Panc1 (cell line): ENCODE results near the gene PARD3. TPM values are rescaled to one million over a fixed set of nuclear protein-coding genes. Genes with fewer than 3 reads are reported as not detected.

Experiments
- ATAC-seq: fragments of 200-7000 bp; cut with Tn5 transposase; 2 replicates; pipeline ENCODE4 v1.9.1; 2020; ENCODE audit warnings: mild to moderate bottlenecking, moderate library complexity
- BruUV-seq: library from RNA; stranded (reverse); fragments of 400-500 nt; replicated peaks from 2 replicates; lab custom pipeline; 2021; lab: Mats Ljungman, UMichigan
- CTCF ChIA-PET: fragments of 300-600 bp; sonication (Branson Sonifier 250); formaldehyde crosslinking; loops from one replicate; lab custom pipeline; 2022; ENCODE audit warnings: antibody characterized with exemption; lab: Charles Lee
- POLR2A ChIA-PET: fragments of 300-600 bp; sonication (Branson Sonifier 250); formaldehyde crosslinking; loops from one replicate; lab custom pipeline; 2022; ENCODE audit warnings: antibody characterized with exemption; lab: Charles Lee
- DNase-seq: peaks from one replicate; pipeline ENCODE4 v3.0.0-alpha.2; 2010; ENCODE audit warnings: low read depth, low spot score
- H3K27ac ChIP-seq: 2 replicates; pipeline ENCODE4 v1.5.1; 2011; ENCODE audit warnings: mild to moderate bottlenecking, low read length, inconsistent platforms
- H3K27me3 ChIP-seq: fragments of 200-500 bp; sonication (Bioruptor generic); 2 replicates; pipeline ENCODE4 v1.6.0; 2014; ENCODE audit warnings: low read length, inconsistent platforms; ENCODE audit not compliant: control insufficient read depth, insufficient read depth
- H3K36me3 ChIP-seq: fragments of 200-500 bp; sonication (Bioruptor generic); 2 replicates; pipeline ENCODE4 v1.5.1; 2014; ENCODE audit warnings: inconsistent platforms, mild to moderate bottlenecking, low read length, moderate library complexity; ENCODE audit not compliant: control insufficient read depth, insufficient read depth
- H3K4me1 ChIP-seq: 2 replicates; pipeline ENCODE4 v1.5.1; 2011; ENCODE audit warnings: inconsistent platforms, mild to moderate bottlenecking, low read length, moderate library complexity; ENCODE audit not compliant: control insufficient read depth, insufficient read depth
- H3K4me3 ChIP-seq, 2 experiments: 2 replicates each; pipeline ENCODE4 v1.5.1; 2011 to 2012; ENCODE audit warnings: low read depth in 2 of 2, low read length in 2 of 2, mild to moderate bottlenecking in 2 of 2, inconsistent platforms in 1 of 2, moderate library complexity in 1 of 2
- H3K9me3 ChIP-seq: fragments of 200-500 bp; sonication (Bioruptor generic); 2 replicates; pipeline ENCODE4 v1.5.1; 2014; ENCODE audit warnings: low read depth, mild to moderate bottlenecking, inconsistent platforms, low read length, moderate library complexity; ENCODE audit not compliant: control insufficient read depth, insufficient read depth
- POLR2AphosphoS5 ChIP-seq: IDR thresholded peaks from 2 replicates; pipeline ENCODE4 v1.6.1; 2012; ENCODE audit warnings: mild to moderate bottlenecking, low read depth, low read length, moderate library complexity
- SIN3A ChIP-seq: IDR thresholded peaks from 2 replicates; pipeline ENCODE4 v1.6.1; 2012; ENCODE audit warnings: low read depth, mild to moderate bottlenecking, low read length, moderate library complexity, borderline replicate concordance; ENCODE audit not compliant: insufficient read depth
- TCF7L2 ChIP-seq: IDR thresholded peaks from 2 replicates; pipeline ENCODE4 v1.6.1; 2011; ENCODE audit warnings: mild to moderate bottlenecking, low read depth, low read length, inconsistent platforms
- in situ Hi-C: cut with HindIII; loops from 2 replicates; pipeline ENCODE4 v1.10.0; 2016; ENCODE audit warnings: low sequenced_read_pairs, low pct_unique_long_range_greater_than_20kb
- intact Hi-C: fragments of 100-400 bp; cut with micrococcal nuclease; formaldehyde crosslinking; loops from one replicate; pipeline ENCODE4 v1.10.0; 2022; ENCODE audit not compliant: unreplicated experiment
- total RNA-seq: library from RNA; stranded (reverse); gene quantifications from one replicate; pipeline ENCODE4 v1.2.1, GENCODE V29; 2021; ENCODE audit not compliant: unreplicated experiment
- TF ChIP-seq, protein P1 (sequence below): fragments of 450-650 bp; IDR thresholded peaks from 2 replicates; pipeline ENCODE4 v1.5.1; 2017; ENCODE audit warnings: mild to moderate bottlenecking
- TF ChIP-seq, protein P2 (sequence below), 2 experiments: IDR thresholded peaks; 2 replicates each; pipeline ENCODE4 v1.6.1; 2011 to 2012; ENCODE audit warnings: low read depth in 2 of 2, control low read depth in 1 of 2, low read length in 1 of 2, mild to moderate bottlenecking in 1 of 2, moderate library complexity in 1 of 2; ENCODE audit not compliant: insufficient read depth in 1 of 2

Gene PARD3
- total RNA-seq, 1 experiment from 2014 or later = 29.8 TPM

DNA sequence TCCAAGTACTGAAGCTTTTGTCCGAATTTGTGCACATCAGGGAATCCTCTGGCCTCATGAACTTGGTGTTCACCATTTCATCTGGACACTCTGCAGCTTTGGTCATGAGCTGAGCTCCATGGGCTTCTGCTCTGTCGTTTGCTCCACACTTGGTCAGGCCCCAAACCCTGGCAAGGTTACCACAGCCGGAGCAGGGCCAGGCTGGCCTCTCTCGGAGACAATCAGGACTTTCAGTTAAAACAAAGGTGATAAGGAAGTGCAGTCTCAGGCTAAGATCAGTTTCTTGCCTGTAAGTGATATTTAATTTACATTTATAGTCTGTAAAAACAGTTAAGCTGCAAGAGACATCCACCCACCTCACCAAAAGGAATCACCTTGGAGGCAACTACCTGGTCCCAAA is 558.9 kb downstream of the PARD3 start:
- TF ChIP-seq TCF7L2 = no peak
- TF ChIP-seq, protein P1, sequence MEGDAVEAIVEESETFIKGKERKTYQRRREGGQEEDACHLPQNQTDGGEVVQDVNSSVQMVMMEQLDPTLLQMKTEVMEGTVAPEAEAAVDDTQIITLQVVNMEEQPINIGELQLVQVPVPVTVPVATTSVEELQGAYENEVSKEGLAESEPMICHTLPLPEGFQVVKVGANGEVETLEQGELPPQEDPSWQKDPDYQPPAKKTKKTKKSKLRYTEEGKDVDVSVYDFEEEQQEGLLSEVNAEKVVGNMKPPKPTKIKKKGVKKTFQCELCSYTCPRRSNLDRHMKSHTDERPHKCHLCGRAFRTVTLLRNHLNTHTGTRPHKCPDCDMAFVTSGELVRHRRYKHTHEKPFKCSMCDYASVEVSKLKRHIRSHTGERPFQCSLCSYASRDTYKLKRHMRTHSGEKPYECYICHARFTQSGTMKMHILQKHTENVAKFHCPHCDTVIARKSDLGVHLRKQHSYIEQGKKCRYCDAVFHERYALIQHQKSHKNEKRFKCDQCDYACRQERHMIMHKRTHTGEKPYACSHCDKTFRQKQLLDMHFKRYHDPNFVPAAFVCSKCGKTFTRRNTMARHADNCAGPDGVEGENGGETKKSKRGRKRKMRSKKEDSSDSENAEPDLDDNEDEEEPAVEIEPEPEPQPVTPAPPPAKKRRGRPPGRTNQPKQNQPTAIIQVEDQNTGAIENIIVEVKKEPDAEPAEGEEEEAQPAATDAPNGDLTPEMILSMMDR = no peak
- TF ChIP-seq POLR2AphosphoS5 = no peak
- TF ChIP-seq SIN3A = no peak
- H3K4me3 ChIP-seq = no peak overlapping the region
- no peak overlapping the region for H3K27ac ChIP-seq
- no peaks in the 10 kb centered on the region for H3K27me3 ChIP-seq
- H3K4me1 ChIP-seq = no peaks in the 10 kb centered on the region
- CTCF ChIA-PET = no interaction called here
- H3K9me3 ChIP-seq = no peaks in the 10 kb centered on the region
- ATAC-seq (no peak), DNase-seq (no peak)
- in situ Hi-C loops (no loop called here), intact Hi-C loops (no loop called here)
- no peaks in the 10 kb centered on the region for H3K36me3 ChIP-seq
- POLR2A ChIA-PET = no interaction called here
- no TSS peak for BruUV-seq

DNA sequence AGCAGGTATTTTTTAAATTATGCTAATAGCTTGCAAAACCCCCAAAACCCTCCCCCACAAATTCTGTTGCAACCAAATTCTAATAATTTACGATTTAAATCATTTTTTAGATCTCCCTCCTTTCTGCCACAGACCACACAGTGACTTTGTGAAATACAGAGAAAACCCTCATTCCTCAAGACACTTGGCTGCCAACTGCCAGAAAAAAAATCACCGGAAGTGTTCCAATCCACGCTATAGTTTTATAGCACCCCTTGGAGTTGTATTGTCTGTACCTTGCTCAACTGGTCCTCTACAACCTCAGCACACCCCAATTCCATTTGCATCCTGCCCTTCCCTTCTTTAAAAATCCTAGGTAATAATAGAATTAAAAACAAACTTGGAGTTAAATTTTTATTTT is 560.1 kb downstream of the PARD3 start:
- Histone ChIP-seq H3K4me3 (no peak overlapping the region), H3K27me3 (no peaks in the 10 kb centered on the region), H3K4me1 (no peaks in the 10 kb centered on the region), H3K36me3 (no peaks in the 10 kb centered on the region), H3K27ac (no peak overlapping the region), H3K9me3 (no peaks in the 10 kb centered on the region)
- ChIA-PET CTCF (no interaction called here), POLR2A (no interaction called here)
- DNase-seq = no peak
- intact Hi-C loops = no loop called here
- no TSS peak for BruUV-seq
- in situ Hi-C loops = no loop called here
- no peak for TF ChIP-seq POLR2AphosphoS5
- TF ChIP-seq, protein P2, sequence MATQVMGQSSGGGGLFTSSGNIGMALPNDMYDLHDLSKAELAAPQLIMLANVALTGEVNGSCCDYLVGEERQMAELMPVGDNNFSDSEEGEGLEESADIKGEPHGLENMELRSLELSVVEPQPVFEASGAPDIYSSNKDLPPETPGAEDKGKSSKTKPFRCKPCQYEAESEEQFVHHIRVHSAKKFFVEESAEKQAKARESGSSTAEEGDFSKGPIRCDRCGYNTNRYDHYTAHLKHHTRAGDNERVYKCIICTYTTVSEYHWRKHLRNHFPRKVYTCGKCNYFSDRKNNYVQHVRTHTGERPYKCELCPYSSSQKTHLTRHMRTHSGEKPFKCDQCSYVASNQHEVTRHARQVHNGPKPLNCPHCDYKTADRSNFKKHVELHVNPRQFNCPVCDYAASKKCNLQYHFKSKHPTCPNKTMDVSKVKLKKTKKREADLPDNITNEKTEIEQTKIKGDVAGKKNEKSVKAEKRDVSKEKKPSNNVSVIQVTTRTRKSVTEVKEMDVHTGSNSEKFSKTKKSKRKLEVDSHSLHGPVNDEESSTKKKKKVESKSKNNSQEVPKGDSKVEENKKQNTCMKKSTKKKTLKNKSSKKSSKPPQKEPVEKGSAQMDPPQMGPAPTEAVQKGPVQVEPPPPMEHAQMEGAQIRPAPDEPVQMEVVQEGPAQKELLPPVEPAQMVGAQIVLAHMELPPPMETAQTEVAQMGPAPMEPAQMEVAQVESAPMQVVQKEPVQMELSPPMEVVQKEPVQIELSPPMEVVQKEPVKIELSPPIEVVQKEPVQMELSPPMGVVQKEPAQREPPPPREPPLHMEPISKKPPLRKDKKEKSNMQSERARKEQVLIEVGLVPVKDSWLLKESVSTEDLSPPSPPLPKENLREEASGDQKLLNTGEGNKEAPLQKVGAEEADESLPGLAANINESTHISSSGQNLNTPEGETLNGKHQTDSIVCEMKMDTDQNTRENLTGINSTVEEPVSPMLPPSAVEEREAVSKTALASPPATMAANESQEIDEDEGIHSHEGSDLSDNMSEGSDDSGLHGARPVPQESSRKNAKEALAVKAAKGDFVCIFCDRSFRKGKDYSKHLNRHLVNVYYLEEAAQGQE (IDR thresholded peaks at IDR 0.05; ENCODE audit: insufficient read depth in 1 of 2, low read depth in 2 of 2, low read length in 1 of 2) = no peak
- no peak for TF ChIP-seq SIN3A
- TF ChIP-seq TCF7L2 = no peak
- TF ChIP-seq, protein P1 = no peak
- no peak for ATAC-seq

DNA sequence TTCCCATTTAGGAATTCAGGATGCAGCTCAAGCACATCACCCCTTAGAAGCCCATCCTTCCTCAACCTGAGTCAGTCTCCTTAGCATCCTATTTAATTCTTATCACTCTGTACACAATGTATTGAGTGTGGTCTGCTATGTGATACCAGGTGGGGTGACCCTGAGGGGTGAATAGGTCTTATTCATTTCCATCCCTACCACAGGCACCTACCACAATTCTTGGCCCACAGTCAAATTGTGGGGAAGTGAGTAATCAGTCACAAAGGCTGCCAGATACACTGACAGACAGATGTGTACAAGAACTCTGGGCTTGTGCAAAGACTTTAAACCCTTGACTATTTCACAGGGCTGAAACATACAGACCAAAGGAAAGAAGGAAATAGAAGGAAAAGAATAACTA is 560.5 kb downstream of the PARD3 start:
- H3K4me1 ChIP-seq = no peaks in the 10 kb centered on the region
- no peaks in the 10 kb centered on the region for H3K36me3 ChIP-seq
- no peak for TF ChIP-seq TCF7L2
- TF ChIP-seq, protein P2 (IDR thresholded peaks at IDR 0.05; ENCODE audit: insufficient read depth in 1 of 2, low read depth in 2 of 2, low read length in 1 of 2) = no peak
- TF ChIP-seq SIN3A = no peak
- TF ChIP-seq POLR2AphosphoS5 = no peak
- TF ChIP-seq, protein P1 = no peak
- BruUV-seq = no TSS peak
- no peak overlapping the region for H3K27ac ChIP-seq
- intact Hi-C loops = no loop called here
- DNase-seq (peak; percentile 41), ATAC-seq (peak; percentile 68)
- no peaks in the 10 kb centered on the region for H3K27me3 ChIP-seq
- in situ Hi-C loops = no loop called here
- H3K4me3 ChIP-seq = no peak overlapping the region
- POLR2A ChIA-PET = no interaction called here
- CTCF ChIA-PET = no interaction called here
- H3K9me3 ChIP-seq = no peaks in the 10 kb centered on the region
